Measurements from ENCODE around the gene NDFIP1.

DNA sequence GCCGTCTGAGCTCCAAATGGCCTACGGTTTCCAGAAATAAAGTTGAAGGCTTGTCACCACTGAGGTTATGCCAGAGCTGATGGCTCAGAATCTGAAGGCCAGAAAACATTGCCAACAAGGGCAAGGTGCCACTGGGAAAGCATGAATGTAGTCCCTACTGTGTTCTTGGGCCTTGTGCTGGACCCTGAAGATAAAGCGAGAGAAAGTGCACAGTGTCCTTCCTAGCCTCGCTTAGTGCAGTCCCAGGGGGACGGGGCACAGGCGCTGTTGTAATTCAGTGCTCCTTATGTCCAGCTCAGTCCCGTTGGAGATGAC, 84.5 kb downstream of the NDFIP1 start:
- TF ChIP-seq, protein P1, sequence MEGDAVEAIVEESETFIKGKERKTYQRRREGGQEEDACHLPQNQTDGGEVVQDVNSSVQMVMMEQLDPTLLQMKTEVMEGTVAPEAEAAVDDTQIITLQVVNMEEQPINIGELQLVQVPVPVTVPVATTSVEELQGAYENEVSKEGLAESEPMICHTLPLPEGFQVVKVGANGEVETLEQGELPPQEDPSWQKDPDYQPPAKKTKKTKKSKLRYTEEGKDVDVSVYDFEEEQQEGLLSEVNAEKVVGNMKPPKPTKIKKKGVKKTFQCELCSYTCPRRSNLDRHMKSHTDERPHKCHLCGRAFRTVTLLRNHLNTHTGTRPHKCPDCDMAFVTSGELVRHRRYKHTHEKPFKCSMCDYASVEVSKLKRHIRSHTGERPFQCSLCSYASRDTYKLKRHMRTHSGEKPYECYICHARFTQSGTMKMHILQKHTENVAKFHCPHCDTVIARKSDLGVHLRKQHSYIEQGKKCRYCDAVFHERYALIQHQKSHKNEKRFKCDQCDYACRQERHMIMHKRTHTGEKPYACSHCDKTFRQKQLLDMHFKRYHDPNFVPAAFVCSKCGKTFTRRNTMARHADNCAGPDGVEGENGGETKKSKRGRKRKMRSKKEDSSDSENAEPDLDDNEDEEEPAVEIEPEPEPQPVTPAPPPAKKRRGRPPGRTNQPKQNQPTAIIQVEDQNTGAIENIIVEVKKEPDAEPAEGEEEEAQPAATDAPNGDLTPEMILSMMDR (IDR thresholded peaks at IDR 0.05) = no peak
- TF ChIP-seq POLR2AphosphoS5 (IDR thresholded peaks at IDR 0.05) = no peak

Measured in breast epithelium (tissue), 3 donors.